ENCODE measurements around the gene NUDT22.
A peak's percentile ranks its signal among the peaks of the same experiment; 100 is the strongest.

NUDT22 gene

GRCh38 chr11:64225608-64226506 is at the start of gene NUDT22, which contains the start of gene TRPT1:
Gene NUDT22, plus strand, starts transcription at chr11:64226274. Its CDS starts 379 bp downstream, at chr11:64226653.
Gene TRPT1, minus strand, starts transcription at chr11:64226186. Its CDS starts 326 bp downstream, at chr11:64225860.
- peak; percentile 68 to 77 for ATAC-seq

GRCh38 chr11:64176751-64177150 is 49.3 kb upstream of the NUDT22 start:
- ATAC-seq, result no peak

- peak in 1 of 2 donors; percentile 18 for ATAC-seq
Measured at GRCh38 chr11:64178203-64178602, 47.9 kb upstream of the NUDT22 start.

- ATAC-seq, result no peak
Measured at GRCh38 chr11:64178951-64179639, 47.0 kb upstream of the NUDT22 start.

GRCh38 chr11:64180891-64181290 is 45.2 kb upstream of the NUDT22 start:
- no peak for ATAC-seq

GRCh38 chr11:64181506-64182411 is 44.3 kb upstream of the NUDT22 start:
- no peak for ATAC-seq

GRCh38 chr11:64183890-64184289 is 42.2 kb upstream of the NUDT22 start:
- no peak for ATAC-seq

GRCh38 chr11:64185175-64185692 is 40.8 kb upstream of the NUDT22 start:
- no peak for ATAC-seq

- ATAC-seq, result peak; percentile 88 to 90
Measured at GRCh38 chr11:64185693-64186491, 40.2 kb upstream of the NUDT22 start, which contains the start of gene STIP1. Gene STIP1, plus strand, starts transcription at chr11:64186171. Its CDS starts 91 bp downstream, at chr11:64186262.

- no peak for ATAC-seq
Measured at GRCh38 chr11:64186492-64187165, 39.4 kb upstream of the NUDT22 start.

- no peak for ATAC-seq
Measured at GRCh38 chr11:64192434-64192833, 33.6 kb upstream of the NUDT22 start.

GRCh38 chr11:64196626-64197025 is 29.4 kb upstream of the NUDT22 start:
- no peak for ATAC-seq

GRCh38 chr11:64198511-64198910 is 27.6 kb upstream of the NUDT22 start:
- no peak for ATAC-seq

GRCh38 chr11:64201543-64201942 is 24.5 kb upstream of the NUDT22 start:
- no peak for ATAC-seq

- ATAC-seq, result no peak
Measured at GRCh38 chr11:64202992-64203391, 23.1 kb upstream of the NUDT22 start.

- no peak for ATAC-seq
Measured at GRCh38 chr11:64203421-64204079, 22.5 kb upstream of the NUDT22 start.

GRCh38 chr11:64204080-64204440 is 22.0 kb upstream of the NUDT22 start:
- no peak for ATAC-seq

GRCh38 chr11:64204464-64204989 is 21.5 kb upstream of the NUDT22 start:
- peak in 1 of 2 donors; percentile 15 for ATAC-seq

- peak; percentile 42 to 44 for ATAC-seq
Measured at GRCh38 chr11:64206457-64207255, 19.4 kb upstream of the NUDT22 start, which contains the start of gene FERMT3. Gene FERMT3, plus strand, starts transcription at chr11:64206721. Its CDS starts 644 bp downstream, at chr11:64207365.
